Thymus (tissue), 11 donors: Measurements from ENCODE around the gene PDE4B. TPM values are rescaled to one million over a fixed set of nuclear protein-coding genes. Genes with fewer than 3 reads are reported as not detected.

Source experiments
- DNase-seq, 9 donors: peaks; one replicate each; pipeline ENCODE4 v3.0.0-alpha.2; 2013; ENCODE audit warnings: low spot score in 9 of 9, low read depth in 6 of 9, missing footprints in 1 of 9
- H3K27ac ChIP-seq, 2 donors: one replicate each; pipeline ENCODE4 v1.5.1; 2013; ENCODE audit warnings: control low read depth in 1 of 2, low read depth in 1 of 2, low read length in 1 of 2, mild to moderate bottlenecking in 1 of 2, moderate library complexity in 1 of 2
- H3K27me3 ChIP-seq, 2 donors: one replicate each; pipeline ENCODE4 v1.5.1; 2013; ENCODE audit warnings: low read length in 1 of 2; ENCODE audit not compliant: control insufficient read depth in 2 of 2, insufficient read depth in 1 of 2
- H3K36me3 ChIP-seq, 2 donors: one replicate each; pipeline ENCODE4 v1.5.1; 2013; ENCODE audit warnings: low read length in 1 of 2, mild to moderate bottlenecking in 1 of 2, moderate library complexity in 1 of 2; ENCODE audit not compliant: control insufficient read depth in 2 of 2, insufficient read depth in 2 of 2
- H3K4me1 ChIP-seq, 2 donors: one replicate each; pipeline ENCODE4 v1.5.1; 2013; ENCODE audit warnings: low read length in 2 of 2; ENCODE audit not compliant: control insufficient read depth in 2 of 2, insufficient read depth in 2 of 2
- H3K4me3 ChIP-seq, 2 donors: one replicate each; pipeline ENCODE4 v1.5.1; 2013; ENCODE audit warnings: low read length in 2 of 2, control low read depth in 1 of 2, mild to moderate bottlenecking in 1 of 2
- H3K9me3 ChIP-seq, 2 donors: one replicate each; pipeline ENCODE4 v1.5.1; 2013; ENCODE audit warnings: low read length in 1 of 2, mild to moderate bottlenecking in 1 of 2; ENCODE audit not compliant: control insufficient read depth in 2 of 2, insufficient read depth in 1 of 2
- WGBS: extraction: QIAGEN DNeasy Blood & Tissue Kit; methylation state at CpG from one replicate; pipeline ENCODE4 v1.1.7; 2013; 5-methylcytosine and 5-hydroxymethylcytosine counted together
- polyA plus RNA-seq: library from polyadenylated mRNA; stranded (reverse); fragments of 200-250 nt; gene quantifications from one replicate; pipeline ENCODE4 v1.2.3, GENCODE V29; 2013
- total RNA-seq: library from RNA; stranded (reverse); fragments of 120-200 nt; gene quantifications from one replicate; pipeline ENCODE4 v1.2.4, GENCODE V29; 2013
- donor health status: healthy.

Gene PDE4B
- total and polyA plus RNA-seq, 2 donors, result 9.9 to 10.9 TPM

DNA sequence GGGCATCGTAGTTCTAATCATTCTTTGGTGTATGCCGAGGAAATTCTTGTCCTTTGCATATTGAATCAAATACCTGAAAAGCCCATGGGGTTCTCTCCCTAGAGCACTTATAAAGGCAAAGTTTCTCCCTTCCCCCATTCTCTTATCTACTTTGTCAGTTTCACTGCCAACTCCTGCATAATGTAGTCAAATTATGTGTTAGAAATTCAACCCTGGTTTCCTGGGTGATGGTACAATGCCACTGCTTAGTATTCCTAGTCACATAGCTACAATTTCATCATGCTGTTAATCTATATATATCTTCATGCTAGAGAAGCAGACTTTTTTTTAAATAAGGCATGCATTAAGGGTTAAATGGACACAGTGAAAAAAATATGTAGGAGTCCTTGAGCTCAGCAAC is 119.0 kb downstream of the PDE4B start:
- no peaks in the 10 kb centered on the region for H3K4me1 ChIP-seq
- WGBS, result 95% methylated on average over 2 of the region's 2 CpGs
- no peak overlapping the region for H3K4me3 ChIP-seq
- no peaks in the 10 kb centered on the region for H3K27me3 ChIP-seq
- no peaks in the 10 kb centered on the region for H3K9me3 ChIP-seq
- no peak overlapping the region for H3K27ac ChIP-seq
- DNase-seq, result no peak
- no peaks in the 10 kb centered on the region for H3K36me3 ChIP-seq

DNA sequence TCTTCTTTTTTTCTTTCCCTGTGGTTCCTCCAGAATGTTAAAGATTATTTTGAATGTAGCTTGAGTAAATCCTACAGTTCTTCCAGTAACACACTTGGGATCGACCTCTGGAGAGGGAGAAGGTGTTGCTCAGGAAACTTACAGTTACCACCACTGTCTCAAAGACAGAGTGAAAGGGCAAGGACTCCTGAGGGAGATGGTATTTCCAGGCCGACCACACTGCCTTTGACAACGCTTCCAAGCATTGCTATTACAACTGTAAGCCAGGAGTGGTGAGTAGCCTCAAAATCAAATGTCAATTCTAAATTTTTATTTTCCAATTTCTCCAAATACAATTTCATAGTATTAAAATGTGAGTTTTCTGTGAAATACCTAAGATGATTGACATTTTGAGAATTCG is 125.9 kb downstream of the PDE4B start:
- Histone ChIP-seq H3K4me3 (no peak overlapping the region), H3K4me1 (no peaks in the 10 kb centered on the region), H3K36me3 (no peaks in the 10 kb centered on the region), H3K9me3 (no peaks in the 10 kb centered on the region), H3K27me3 (no peaks in the 10 kb centered on the region), H3K27ac (no peak overlapping the region)
- DNase-seq, result no peak
- WGBS, result 96% methylated on average over 4 of the region's 4 CpGs

DNA sequence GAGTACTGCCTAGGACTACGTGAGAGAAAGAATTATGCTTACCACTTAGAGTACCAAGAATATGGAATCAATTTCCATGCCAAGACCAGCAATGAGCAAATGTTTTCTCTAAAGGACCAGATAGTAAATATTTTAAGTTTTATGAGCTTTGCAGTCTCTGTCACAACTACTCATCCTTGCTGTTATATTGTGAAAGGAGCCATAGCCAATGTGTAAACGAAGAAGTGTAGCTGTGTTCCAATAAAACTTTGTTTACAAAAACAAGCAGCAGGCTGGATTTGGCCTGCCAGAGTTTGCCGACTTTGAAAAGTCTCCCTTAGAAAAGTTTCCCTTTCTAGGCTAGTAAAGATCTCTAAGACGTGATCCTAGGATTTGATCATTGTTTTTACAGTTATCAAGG is 128.8 kb downstream of the PDE4B start:
- no peaks in the 10 kb centered on the region for H3K27me3 ChIP-seq
- H3K9me3 ChIP-seq, result no peaks in the 10 kb centered on the region
- 92% methylated on average over 4 of the region's 4 CpGs for WGBS
- no peak overlapping the region for H3K27ac ChIP-seq
- no peaks in the 10 kb centered on the region for H3K36me3 ChIP-seq
- no peak overlapping the region for H3K4me3 ChIP-seq
- DNase-seq, result no peak
- no peaks in the 10 kb centered on the region for H3K4me1 ChIP-seq

DNA sequence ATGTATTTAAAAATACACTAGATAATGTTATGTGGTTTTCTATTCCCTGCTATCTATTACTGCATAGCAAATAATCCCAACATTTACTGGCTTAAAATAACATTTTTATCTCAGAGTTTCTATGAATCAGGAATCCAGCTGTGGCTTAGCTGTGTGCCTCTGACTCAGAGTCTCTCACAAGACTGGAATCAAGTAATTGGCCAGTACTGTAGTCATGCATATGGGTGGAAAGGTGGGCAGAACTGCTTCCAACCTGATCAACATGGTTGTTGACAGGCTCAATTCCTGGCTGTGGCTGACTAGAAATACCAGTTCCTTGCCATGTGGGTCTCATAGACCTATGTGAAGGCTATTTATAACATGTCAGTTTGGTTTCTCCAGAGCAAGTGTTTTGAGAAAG is 131.8 kb downstream of the PDE4B start:
- Histone ChIP-seq H3K27me3 (no peaks in the 10 kb centered on the region), H3K27ac (no peak overlapping the region), H3K4me3 (no peak overlapping the region), H3K4me1 (no peaks in the 10 kb centered on the region), H3K36me3 (no peaks in the 10 kb centered on the region), H3K9me3 (no peaks in the 10 kb centered on the region)
- DNase-seq, result no peak

DNA sequence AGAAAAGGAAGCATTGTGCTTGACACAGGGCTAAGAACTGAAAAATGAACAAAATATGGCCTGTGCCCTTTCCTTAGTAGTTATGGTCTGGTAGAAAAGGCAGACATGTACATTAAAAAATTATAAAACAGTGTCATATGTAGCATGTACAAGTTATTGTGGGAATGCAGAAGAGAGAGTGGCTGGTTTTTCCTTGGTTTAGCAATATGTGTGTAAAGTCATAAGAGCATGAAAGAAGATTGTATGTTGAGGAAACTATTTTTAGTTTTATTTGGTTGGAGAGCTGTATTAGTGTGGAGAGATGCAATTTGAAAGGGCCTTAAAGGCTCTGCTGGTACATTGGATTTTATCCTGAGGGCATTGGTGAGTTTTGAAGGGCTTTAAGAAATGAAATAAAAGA is 145.8 kb downstream of the PDE4B start:
- H3K27ac ChIP-seq, result no peak overlapping the region
- no peak for DNase-seq
- H3K36me3 ChIP-seq, result no peaks in the 10 kb centered on the region
- H3K9me3 ChIP-seq, result no peaks in the 10 kb centered on the region
- H3K4me3 ChIP-seq, result no peak overlapping the region
- H3K4me1 ChIP-seq, result no peaks in the 10 kb centered on the region
- H3K27me3 ChIP-seq, result no peaks in the 10 kb centered on the region

DNA sequence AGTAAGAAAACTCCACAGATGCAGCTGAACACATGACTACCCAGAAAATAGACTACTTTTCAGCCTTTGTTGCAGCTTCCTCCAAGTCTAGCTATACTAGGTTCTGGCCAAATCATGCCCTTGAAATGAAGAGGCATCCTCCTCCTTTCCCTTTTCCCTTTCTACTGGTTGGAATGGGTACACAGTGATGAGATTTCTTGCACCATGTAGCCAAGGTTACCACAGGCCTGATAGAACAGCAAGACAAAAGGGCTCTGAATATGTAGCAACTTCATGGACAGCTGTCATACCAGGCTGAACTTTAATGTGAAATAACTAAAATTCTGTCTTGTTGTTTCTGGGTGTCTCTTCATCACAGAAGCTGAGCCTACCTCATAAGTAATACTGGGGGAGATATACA is 146.5 kb downstream of the PDE4B start:
- Histone ChIP-seq H3K27me3 (no peaks in the 10 kb centered on the region), H3K9me3 (no peaks in the 10 kb centered on the region), H3K27ac (no peak overlapping the region), H3K4me1 (no peaks in the 10 kb centered on the region), H3K36me3 (no peaks in the 10 kb centered on the region), H3K4me3 (no peak overlapping the region)
- no peak for DNase-seq

DNA sequence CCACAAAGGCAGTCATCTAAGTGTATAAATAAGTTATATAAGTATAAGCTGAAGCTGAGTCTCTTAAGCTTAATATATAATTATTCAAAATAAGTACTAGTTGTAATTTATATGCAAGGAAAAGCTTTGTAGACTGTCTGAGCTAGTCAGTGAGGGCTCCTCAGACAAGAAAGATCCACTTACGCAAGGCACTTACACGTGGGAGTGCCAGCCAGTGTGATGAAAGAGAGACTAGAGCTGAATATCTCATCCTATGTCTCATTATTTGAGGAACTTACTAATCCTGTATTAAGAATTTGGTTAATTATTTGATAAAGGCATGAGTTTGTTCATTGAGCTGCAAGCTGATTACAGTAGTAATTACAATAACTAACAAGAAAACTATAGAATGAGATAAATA is 146.9 kb downstream of the PDE4B start:
- no peak overlapping the region for H3K27ac ChIP-seq
- no peak for DNase-seq
- H3K9me3 ChIP-seq, result no peaks in the 10 kb centered on the region
- no peaks in the 10 kb centered on the region for H3K36me3 ChIP-seq
- no peak overlapping the region for H3K4me3 ChIP-seq
- no peaks in the 10 kb centered on the region for H3K4me1 ChIP-seq
- H3K27me3 ChIP-seq, result no peaks in the 10 kb centered on the region
- WGBS, result 91% methylated on average over 2 of the region's 2 CpGs

DNA sequence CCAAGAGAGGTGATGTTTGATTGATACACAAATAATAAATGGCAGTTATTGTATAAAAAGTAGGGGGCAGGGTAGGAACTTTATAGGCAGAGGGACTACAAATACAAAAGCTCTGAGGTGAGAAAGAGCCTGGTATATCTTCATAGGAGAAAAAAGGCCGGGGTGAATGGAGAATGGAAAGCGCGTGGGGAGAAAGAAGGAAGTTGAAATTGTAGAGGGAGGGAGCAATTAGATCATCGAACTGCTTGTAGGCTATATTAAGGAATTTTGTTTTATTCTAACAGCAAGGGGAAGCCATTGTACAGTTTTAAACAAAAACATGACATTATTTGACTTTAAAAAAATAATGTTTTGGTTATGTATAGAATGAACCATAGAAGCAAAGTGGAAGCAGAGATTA is 147.4 kb downstream of the PDE4B start:
- no peaks in the 10 kb centered on the region for H3K36me3 ChIP-seq

DNA sequence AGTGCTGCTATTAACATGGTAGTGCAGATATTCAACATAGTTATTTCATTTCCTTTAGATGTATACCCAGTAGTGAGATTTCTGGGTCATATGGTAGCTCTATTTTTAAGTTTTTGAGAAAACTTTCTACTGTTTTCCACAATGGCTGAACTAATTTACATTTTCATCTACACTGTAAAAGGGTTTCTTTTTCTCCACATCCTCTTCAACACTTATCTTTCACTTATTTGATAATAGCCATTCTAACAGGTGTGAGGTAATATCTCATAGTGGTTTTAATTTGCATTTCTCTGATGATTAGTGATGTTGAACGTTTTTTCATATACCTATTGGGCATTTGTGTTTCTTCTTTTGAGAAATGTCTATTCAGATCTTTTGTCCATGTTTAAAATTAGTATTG is 149.8 kb downstream of the PDE4B start:
- Histone ChIP-seq H3K36me3 (no peaks in the 10 kb centered on the region), H3K27ac (no peak overlapping the region), H3K27me3 (no peaks in the 10 kb centered on the region), H3K4me3 (no peak overlapping the region), H3K4me1 (no peaks in the 10 kb centered on the region), H3K9me3 (no peaks in the 10 kb centered on the region)
- DNase-seq, result no peak
- WGBS, result 70% methylated on average over 1 of the region's 1 CpG

More for the DNA sequence above, 147.4 kb downstream of the PDE4B start:
- Histone ChIP-seq H3K27ac (no peak overlapping the region), H3K4me1 (no peaks in the 10 kb centered on the region), H3K4me3 (no peak overlapping the region), H3K27me3 (no peaks in the 10 kb centered on the region), H3K9me3 (no peaks in the 10 kb centered on the region)
- DNase-seq, result no peak
- 90% methylated on average over 4 of the region's 4 CpGs for WGBS

DNA sequence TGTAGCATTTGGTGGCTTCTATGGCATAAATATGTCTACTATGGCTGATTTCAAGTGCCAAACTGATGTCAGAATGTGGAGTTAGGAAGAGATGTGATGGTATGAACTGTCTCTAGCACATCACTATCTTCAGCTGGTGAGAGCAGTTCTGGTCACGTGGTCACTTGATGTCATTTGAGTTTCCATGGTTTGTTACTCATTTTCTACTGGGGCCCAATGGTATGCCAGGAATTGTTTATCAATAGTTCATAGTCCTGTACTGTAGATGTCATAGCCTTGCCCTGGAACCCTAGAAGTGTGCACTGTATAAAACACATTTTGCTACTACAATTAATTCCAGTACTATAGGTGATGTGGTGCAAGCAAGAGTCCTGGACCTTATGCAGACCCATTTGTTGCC is 153.7 kb downstream of the PDE4B start:
- Histone ChIP-seq H3K27ac (no peak overlapping the region), H3K4me3 (no peak overlapping the region), H3K27me3 (no peaks in the 10 kb centered on the region), H3K36me3 (no peaks in the 10 kb centered on the region), H3K4me1 (no peaks in the 10 kb centered on the region), H3K9me3 (no peaks in the 10 kb centered on the region)
- DNase-seq, result no peak
- WGBS, result 90% methylated on average over 1 of the region's 1 CpG
